ENCODE data around the gene MPPED1.

MPPED1 gene

GRCh38 chr22:43476341-43476740, 64.5 kb downstream of the MPPED1 start:
- TF ChIP-seq, protein P1, sequence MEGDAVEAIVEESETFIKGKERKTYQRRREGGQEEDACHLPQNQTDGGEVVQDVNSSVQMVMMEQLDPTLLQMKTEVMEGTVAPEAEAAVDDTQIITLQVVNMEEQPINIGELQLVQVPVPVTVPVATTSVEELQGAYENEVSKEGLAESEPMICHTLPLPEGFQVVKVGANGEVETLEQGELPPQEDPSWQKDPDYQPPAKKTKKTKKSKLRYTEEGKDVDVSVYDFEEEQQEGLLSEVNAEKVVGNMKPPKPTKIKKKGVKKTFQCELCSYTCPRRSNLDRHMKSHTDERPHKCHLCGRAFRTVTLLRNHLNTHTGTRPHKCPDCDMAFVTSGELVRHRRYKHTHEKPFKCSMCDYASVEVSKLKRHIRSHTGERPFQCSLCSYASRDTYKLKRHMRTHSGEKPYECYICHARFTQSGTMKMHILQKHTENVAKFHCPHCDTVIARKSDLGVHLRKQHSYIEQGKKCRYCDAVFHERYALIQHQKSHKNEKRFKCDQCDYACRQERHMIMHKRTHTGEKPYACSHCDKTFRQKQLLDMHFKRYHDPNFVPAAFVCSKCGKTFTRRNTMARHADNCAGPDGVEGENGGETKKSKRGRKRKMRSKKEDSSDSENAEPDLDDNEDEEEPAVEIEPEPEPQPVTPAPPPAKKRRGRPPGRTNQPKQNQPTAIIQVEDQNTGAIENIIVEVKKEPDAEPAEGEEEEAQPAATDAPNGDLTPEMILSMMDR (IDR thresholded peaks at IDR 0.05; ENCODE audit: insufficient read depth, low read length, poor library complexity, severe bottlenecking), result no peak
- no peak for TF ChIP-seq EZH2phosphoT487 (conservative IDR thresholded peaks at IDR 0.05; ENCODE audit: low read length)
- Histone ChIP-seq H3K27ac (ENCODE audit: low read depth, low read length) (no peak overlapping the region), H2AFZ (ENCODE audit: low read depth, low read length, severe bottlenecking) (no peak overlapping the region), H3K36me3 (ENCODE audit: low read length) (no peaks in the 10 kb centered on the region), H3K9me2 (replicated peaks; ENCODE audit: insufficient read depth, low read length) (no peaks in the 10 kb centered on the region), H3K4me3 (ENCODE audit: insufficient read depth, low read length, poor library complexity, severe bottlenecking) (no peak overlapping the region), H3F3A (ENCODE audit: insufficient read depth) (no peaks in the 10 kb centered on the region), H3K9me3 (ENCODE audit: insufficient read depth, low read length) (no peaks in the 10 kb centered on the region), H4K20me1 (ENCODE audit: low read depth, low read length) (no peaks in the 10 kb centered on the region), H3K27me3 (ENCODE audit: low read length) (no peaks in the 10 kb centered on the region), H3K9ac (ENCODE audit: low read length) (no peak overlapping the region), H3K4me2 (ENCODE audit: low read depth, low read length, poor library complexity, severe bottlenecking) (no peak overlapping the region), H3K79me2 (ENCODE audit: insufficient read depth, low read length) (no peaks in the 10 kb centered on the region)

GRCh38 chr22:43476751-43477725, 65.2 kb downstream of the MPPED1 start:
- no peaks in the 10 kb centered on the region for H3F3A ChIP-seq (ENCODE audit: insufficient read depth)
- TF ChIP-seq, protein P1 (IDR thresholded peaks at IDR 0.05; ENCODE audit: insufficient read depth, low read length, poor library complexity, severe bottlenecking), result no peak
- TF ChIP-seq EZH2phosphoT487 (conservative IDR thresholded peaks at IDR 0.05; ENCODE audit: low read length), result no peak
- H3K4me2 ChIP-seq (ENCODE audit: low read depth, low read length, poor library complexity, severe bottlenecking), result no peak overlapping the region
- H3K27ac ChIP-seq (ENCODE audit: low read depth, low read length), result no peak overlapping the region
- H3K9ac ChIP-seq (ENCODE audit: low read length), result no peak overlapping the region
- H3K79me2 ChIP-seq (ENCODE audit: insufficient read depth, low read length), result no peaks in the 10 kb centered on the region
- H3K9me2 ChIP-seq (replicated peaks; ENCODE audit: insufficient read depth, low read length), result no peaks in the 10 kb centered on the region
- H3K4me3 ChIP-seq (ENCODE audit: insufficient read depth, low read length, poor library complexity, severe bottlenecking), result no peak overlapping the region
- H2AFZ ChIP-seq (ENCODE audit: low read depth, low read length, severe bottlenecking), result no peak overlapping the region
- no peaks in the 10 kb centered on the region for H3K36me3 ChIP-seq (ENCODE audit: low read length)
- H3K27me3 ChIP-seq (ENCODE audit: low read length), result no peaks in the 10 kb centered on the region
- H4K20me1 ChIP-seq (ENCODE audit: low read depth, low read length), result no peaks in the 10 kb centered on the region
- H3K9me3 ChIP-seq (ENCODE audit: insufficient read depth, low read length), result no peaks in the 10 kb centered on the region

DNA sequence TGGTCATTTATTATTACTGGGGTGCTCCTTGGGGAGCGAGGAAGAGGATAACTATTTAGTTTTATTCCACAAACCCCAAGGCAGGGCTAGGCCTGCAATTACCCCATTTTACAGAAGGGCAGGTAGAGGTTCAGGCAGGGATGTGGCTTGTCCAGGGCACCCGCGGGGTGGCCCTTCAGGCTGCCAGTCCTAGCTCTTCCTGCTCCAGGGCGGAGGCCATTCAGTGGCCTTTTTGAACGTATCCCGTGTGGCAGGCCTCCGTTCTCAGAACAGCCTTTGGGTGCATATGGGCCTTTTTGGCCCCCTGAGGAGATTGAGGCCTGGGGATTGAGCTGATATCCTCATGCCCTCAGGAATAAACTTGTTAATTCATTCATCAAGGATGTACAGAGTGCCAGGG, 66.2 kb downstream of the MPPED1 start:
- Histone ChIP-seq H3F3A (ENCODE audit: insufficient read depth) (no peaks in the 10 kb centered on the region), H3K9me2 (replicated peaks; ENCODE audit: insufficient read depth, low read length) (no peaks in the 10 kb centered on the region), H3K27me3 (ENCODE audit: low read length) (no peaks in the 10 kb centered on the region), H3K79me2 (ENCODE audit: insufficient read depth, low read length) (no peaks in the 10 kb centered on the region), H3K4me3 (ENCODE audit: insufficient read depth, low read length, poor library complexity, severe bottlenecking) (no peak overlapping the region), H3K9me3 (ENCODE audit: insufficient read depth, low read length) (no peaks in the 10 kb centered on the region), H3K36me3 (ENCODE audit: low read length) (no peaks in the 10 kb centered on the region), H2AFZ (ENCODE audit: low read depth, low read length, severe bottlenecking) (no peak overlapping the region), H3K27ac (ENCODE audit: low read depth, low read length) (no peak overlapping the region), H4K20me1 (ENCODE audit: low read depth, low read length) (no peaks in the 10 kb centered on the region), H3K4me2 (ENCODE audit: low read depth, low read length, poor library complexity, severe bottlenecking) (no peak overlapping the region), H3K9ac (ENCODE audit: low read length) (no peak overlapping the region)
- TF ChIP-seq, protein P1 (IDR thresholded peaks at IDR 0.05; ENCODE audit: insufficient read depth, low read length, poor library complexity, severe bottlenecking), result no peak
- no peak for TF ChIP-seq EZH2phosphoT487 (conservative IDR thresholded peaks at IDR 0.05; ENCODE audit: low read length)

Measured in SU-DHL-6 (cell line).